ENCODE results near the gene PCNX3. TPM values are rescaled to one million over a fixed set of nuclear protein-coding genes. Genes with fewer than 3 reads are reported as not detected.
"Not testable (repeated sequence)": the region's sequence is repeated elsewhere in the genome, so short reads cannot be mapped to it uniquely, and the experiment has no call there.

The PCNX3 gene
- total RNA-seq, 1 donor from 2014 or later = 59.5 TPM

- H3K9me3 Mint-ChIP-seq (ENCODE audit: low read depth) = no peaks in the 10 kb centered on the region
- no peak for TF ChIP-seq CTCF (IDR thresholded peaks at IDR 0.05; ENCODE audit: unreplicated experiment)
Measured at GRCh38 chr11:65672180-65672860, 56.7 kb downstream of the PCNX3 start.

GRCh38 chr11:65672982-65673381, 57.4 kb downstream of the PCNX3 start:
- Mint-ChIP-seq H3K27me3 (no peaks in the 10 kb centered on the region), H3K4me1 (ENCODE audit: low read depth) (no peaks in the 10 kb centered on the region), H3K36me3 (ENCODE audit: insufficient read depth) (no peaks in the 10 kb centered on the region), H3K27ac (no peak overlapping the region), H3K9me3 (ENCODE audit: low read depth) (no peaks in the 10 kb centered on the region), H3K4me3 (ENCODE audit: low read depth) (no peak overlapping the region)
- no peak for TF ChIP-seq CTCF (IDR thresholded peaks at IDR 0.05; ENCODE audit: unreplicated experiment)
- DNase-seq (ENCODE audit: low spot score, unreplicated experiment) = no peak

More at GRCh38 chr11:65672180-65672860, 56.7 kb downstream of the PCNX3 start:
- DNase-seq (ENCODE audit: low spot score, unreplicated experiment) = no peak
- Mint-ChIP-seq H3K27ac (no peak overlapping the region), H3K36me3 (ENCODE audit: insufficient read depth) (no peaks in the 10 kb centered on the region), H3K4me3 (ENCODE audit: low read depth) (no peak overlapping the region), H3K4me1 (ENCODE audit: low read depth) (no peaks in the 10 kb centered on the region), H3K27me3 (no peaks in the 10 kb centered on the region)

- Mint-ChIP-seq H3K27me3 (peaks cover 4% of the 10 kb centered on the region), H3K27ac (no peak overlapping the region), H3K9me3 (ENCODE audit: low read depth) (no peaks in the 10 kb centered on the region), H3K4me3 (ENCODE audit: low read depth) (no peak overlapping the region), H3K36me3 (ENCODE audit: insufficient read depth) (no peaks in the 10 kb centered on the region), H3K4me1 (ENCODE audit: low read depth) (no peaks in the 10 kb centered on the region)
- TF ChIP-seq CTCF (IDR thresholded peaks at IDR 0.05; ENCODE audit: unreplicated experiment) = no peak
- DNase-seq (ENCODE audit: low spot score, unreplicated experiment) = no peak
Measured at GRCh38 chr11:65680192-65680743, 64.7 kb downstream of the PCNX3 start.

- H3K9me3 Mint-ChIP-seq (ENCODE audit: low read depth); H3K27ac Mint-ChIP-seq; H3K4me3 Mint-ChIP-seq (ENCODE audit: low read depth); DNase-seq (ENCODE audit: low spot score, unreplicated experiment); H3K27me3 Mint-ChIP-seq; H3K4me1 Mint-ChIP-seq (ENCODE audit: low read depth); H3K36me3 Mint-ChIP-seq (ENCODE audit: insufficient read depth): not testable (repeated sequence)
Measured at GRCh38 chr11:65683480-65683879, 67.9 kb downstream of the PCNX3 start.

GRCh38 chr11:65685981-65686380, 70.4 kb downstream of the PCNX3 start:
- H3K4me3 Mint-ChIP-seq (ENCODE audit: low read depth) = no peak overlapping the region
- peaks cover 2% of the 10 kb centered on the region for H3K4me1 Mint-ChIP-seq (ENCODE audit: low read depth)
- no peaks in the 10 kb centered on the region for H3K9me3 Mint-ChIP-seq (ENCODE audit: low read depth)
- H3K27me3 Mint-ChIP-seq = peaks cover 4% of the 10 kb centered on the region
- no peak for TF ChIP-seq CTCF (IDR thresholded peaks at IDR 0.05; ENCODE audit: unreplicated experiment)
- no peak for DNase-seq (ENCODE audit: low spot score, unreplicated experiment)
- no peak overlapping the region for H3K27ac Mint-ChIP-seq
- no peaks in the 10 kb centered on the region for H3K36me3 Mint-ChIP-seq (ENCODE audit: insufficient read depth)

Small RNAs within 50 kb of the gene (microRNA-seq; reads per million reads assigned to microRNA genes)
- gene MIR4489 (ENCODE audit: borderline number of aligned reads, unreplicated experiment) = not detected
- not detected for gene MIR4690 (ENCODE audit: borderline number of aligned reads, unreplicated experiment)

Other genes with a start within 250 kb of the PCNX3 start
- 4.0 and 5.3 TPM in 2 replicates for gene SLC25A45, start 233.1 kb upstream of the PCNX3 start, total RNA-seq
- 27.3 and 27.5 TPM in 2 replicates for gene FRMD8, start 229.1 kb upstream of the PCNX3 start, total RNA-seq
- 78.8 and 99.9 TPM in 2 replicates for gene NEAT1, start 193.0 kb upstream of the PCNX3 start, total RNA-seq
- 16,546 and 17,116 TPM in 2 replicates for gene MALAT1, start 116.7 kb upstream of the PCNX3 start, total RNA-seq
- gene SCYL1, start 90.7 kb upstream of the PCNX3 start, total RNA-seq = 61.4 and 66.3 TPM in 2 replicates
- 55.3 and 57.7 TPM in 2 replicates for gene LTBP3, start 57.4 kb upstream of the PCNX3 start, total RNA-seq
- 25.3 and 25.9 TPM in 2 replicates for gene ZNRD2, start 45.3 kb upstream of the PCNX3 start, total RNA-seq
- 62.5 and 65.0 TPM in 2 replicates for gene FAM89B, start 43.2 kb upstream of the PCNX3 start, total RNA-seq
- 13.0 and 15.2 TPM in 2 replicates for gene EHBP1L1, start 39.7 kb upstream of the PCNX3 start, total RNA-seq
- gene KCNK7, start 20.0 kb upstream of the PCNX3 start, total RNA-seq = 0.95 and 1.7 TPM in 2 replicates
- gene MAP3K11, start 1.6 kb upstream of the PCNX3 start, total RNA-seq = 61.4 and 63.8 TPM in 2 replicates
- gene SIPA1, start 22.3 kb downstream of the PCNX3 start, total RNA-seq = 19.5 and 20.2 TPM in 2 replicates
- gene RELA, start 47.1 kb downstream of the PCNX3 start, total RNA-seq = 54.2 and 54.5 TPM in 2 replicates
- gene KAT5, start 96.5 kb downstream of the PCNX3 start, total RNA-seq = 65.8 and 73.1 TPM in 2 replicates
- 38.5 and 44.0 TPM in 2 replicates for gene RNASEH2C, start 105.0 kb downstream of the PCNX3 start, total RNA-seq
- gene AP5B1, start 165.2 kb downstream of the PCNX3 start, total RNA-seq = 18.4 and 19.3 TPM in 2 replicates
- gene OVOL1, start 171.3 kb downstream of the PCNX3 start, total RNA-seq = 12.4 and 12.7 TPM in 2 replicates
- 3.6 and 4.6 TPM in 2 replicates for gene SNX32, start 218.2 kb downstream of the PCNX3 start, total RNA-seq
- gene CFL1, start 242.4 kb downstream of the PCNX3 start, total RNA-seq = 864 and 890 TPM in 2 replicates
- 55.5 and 60.5 TPM in 2 replicates for gene MUS81, start 244.7 kb downstream of the PCNX3 start, total RNA-seq